ENCODE measurements around the gene MGMT. TPM values are rescaled to one million over a fixed set of nuclear protein-coding genes. Genes with fewer than 3 reads are reported as not detected.

Gene MGMT
- polyA plus RNA-seq, 3 donors = 9.5 to 23.5 (median 17.5) TPM

DNA sequence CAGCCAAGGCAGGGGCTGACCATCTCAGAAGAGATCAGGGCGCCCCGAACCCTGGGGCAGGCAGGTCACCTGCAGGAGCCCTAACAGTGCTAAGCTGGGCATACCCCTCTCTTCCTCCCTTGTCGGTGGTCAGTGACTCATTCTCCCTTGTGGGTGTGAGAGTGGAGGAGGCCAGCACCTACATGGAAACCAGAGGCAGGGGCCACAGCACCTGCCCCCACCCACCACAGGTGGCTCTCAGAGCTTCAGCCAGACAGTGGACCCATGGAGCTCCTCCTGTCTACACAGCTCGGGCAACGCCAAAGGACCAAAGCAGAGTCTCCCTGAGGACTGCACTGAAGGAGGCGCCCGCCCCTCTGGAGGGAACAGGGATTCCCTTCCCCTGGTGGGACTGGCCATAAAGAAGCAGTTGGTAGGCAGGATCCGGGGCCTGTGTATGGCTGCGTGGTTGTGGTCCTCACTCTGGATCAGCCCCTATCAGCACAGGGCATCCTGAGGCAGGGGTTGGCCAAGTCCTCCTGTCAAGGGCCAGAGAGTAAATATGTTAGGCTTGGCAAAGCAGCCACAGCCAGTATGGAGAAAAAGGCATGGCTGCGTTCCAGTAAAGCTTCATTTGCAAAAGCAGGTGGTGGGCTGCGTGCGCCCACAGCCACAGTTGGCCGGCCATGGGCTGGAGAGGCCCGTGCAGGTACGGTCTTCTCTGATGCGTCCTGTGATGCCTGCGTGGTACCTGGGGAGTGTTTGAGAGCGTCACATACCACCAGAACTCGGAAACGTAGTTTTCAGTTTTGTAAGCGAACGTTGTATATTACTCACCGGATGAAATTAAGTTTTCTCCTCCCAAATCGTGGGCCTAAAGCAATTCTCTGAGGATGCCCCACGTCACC lies 298.9 kb downstream of the MGMT start:
- Histone ChIP-seq H3K36me3 (replicated peaks in 1 of 2; ENCODE audit: control insufficient read depth in 1 of 2, insufficient read depth in 2 of 2, low read length in 2 of 2) (no peaks in the 10 kb centered on the region), H3K79me2 (ENCODE audit: insufficient read depth, low read length) (no peaks in the 10 kb centered on the region), H3K27me3 (ENCODE audit: control insufficient read depth in 2 of 2, insufficient read depth in 2 of 2, low read length in 2 of 2) (no peaks in the 10 kb centered on the region), H3K4me3 (replicated peaks in 1 of 3; ENCODE audit: low read depth in 2 of 3, low read length in 3 of 3) (no peak overlapping the region), H3K27ac (ENCODE audit: low read depth in 1 of 2, low read length in 2 of 2) (no peak overlapping the region), H3K4me2 (replicated peaks; ENCODE audit: extremely low read depth, low read length, poor library complexity, severe bottlenecking) (no peak overlapping the region), H3K9me3 (replicated peaks in 1 of 2; ENCODE audit: control insufficient read depth in 1 of 2, insufficient read depth in 1 of 2, low read length in 2 of 2) (no peaks in the 10 kb centered on the region), H2AFZ (ENCODE audit: insufficient read depth, low read depth, low read length, poor library complexity, severe bottlenecking) (no peak overlapping the region), H3K9ac (ENCODE audit: insufficient read depth, low read length, poor library complexity, severe bottlenecking) (no peak overlapping the region), H3K4me1 (ENCODE audit: control insufficient read depth in 1 of 2, insufficient read depth in 2 of 2, low read length in 2 of 2) (no peaks in the 10 kb centered on the region), H4K20me1 (ENCODE audit: insufficient read depth, low read length) (no peaks in the 10 kb centered on the region)
- Mint-ChIP-seq H3K4me3 (no peak overlapping the region), H3K27me3 (ENCODE audit: low read depth in 3 of 3) (peaks cover 0 to 2% (median 0%) of the 10 kb centered on the region in 3 donors), H3K9me3 (peaks cover 0 to 1% (median 0%) of the 10 kb centered on the region in 7 donors), H3K4me1 (peaks cover 8% of the 10 kb centered on the region), H3K27ac (no peak overlapping the region), H3K36me3 (peaks cover 2 to 6% of the 10 kb centered on the region in 2 donors)
- intact Hi-C loops (cut with micrococcal nuclease) = no loop called here
- WGBS (ENCODE audit: insufficient coverage) = 98% methylated on average over 21 of the region's 25 CpGs
- no peak for DNase-seq
- TF ChIP-seq, protein P1, sequence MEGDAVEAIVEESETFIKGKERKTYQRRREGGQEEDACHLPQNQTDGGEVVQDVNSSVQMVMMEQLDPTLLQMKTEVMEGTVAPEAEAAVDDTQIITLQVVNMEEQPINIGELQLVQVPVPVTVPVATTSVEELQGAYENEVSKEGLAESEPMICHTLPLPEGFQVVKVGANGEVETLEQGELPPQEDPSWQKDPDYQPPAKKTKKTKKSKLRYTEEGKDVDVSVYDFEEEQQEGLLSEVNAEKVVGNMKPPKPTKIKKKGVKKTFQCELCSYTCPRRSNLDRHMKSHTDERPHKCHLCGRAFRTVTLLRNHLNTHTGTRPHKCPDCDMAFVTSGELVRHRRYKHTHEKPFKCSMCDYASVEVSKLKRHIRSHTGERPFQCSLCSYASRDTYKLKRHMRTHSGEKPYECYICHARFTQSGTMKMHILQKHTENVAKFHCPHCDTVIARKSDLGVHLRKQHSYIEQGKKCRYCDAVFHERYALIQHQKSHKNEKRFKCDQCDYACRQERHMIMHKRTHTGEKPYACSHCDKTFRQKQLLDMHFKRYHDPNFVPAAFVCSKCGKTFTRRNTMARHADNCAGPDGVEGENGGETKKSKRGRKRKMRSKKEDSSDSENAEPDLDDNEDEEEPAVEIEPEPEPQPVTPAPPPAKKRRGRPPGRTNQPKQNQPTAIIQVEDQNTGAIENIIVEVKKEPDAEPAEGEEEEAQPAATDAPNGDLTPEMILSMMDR (IDR thresholded peaks at IDR 0.05) = no peak

DNA sequence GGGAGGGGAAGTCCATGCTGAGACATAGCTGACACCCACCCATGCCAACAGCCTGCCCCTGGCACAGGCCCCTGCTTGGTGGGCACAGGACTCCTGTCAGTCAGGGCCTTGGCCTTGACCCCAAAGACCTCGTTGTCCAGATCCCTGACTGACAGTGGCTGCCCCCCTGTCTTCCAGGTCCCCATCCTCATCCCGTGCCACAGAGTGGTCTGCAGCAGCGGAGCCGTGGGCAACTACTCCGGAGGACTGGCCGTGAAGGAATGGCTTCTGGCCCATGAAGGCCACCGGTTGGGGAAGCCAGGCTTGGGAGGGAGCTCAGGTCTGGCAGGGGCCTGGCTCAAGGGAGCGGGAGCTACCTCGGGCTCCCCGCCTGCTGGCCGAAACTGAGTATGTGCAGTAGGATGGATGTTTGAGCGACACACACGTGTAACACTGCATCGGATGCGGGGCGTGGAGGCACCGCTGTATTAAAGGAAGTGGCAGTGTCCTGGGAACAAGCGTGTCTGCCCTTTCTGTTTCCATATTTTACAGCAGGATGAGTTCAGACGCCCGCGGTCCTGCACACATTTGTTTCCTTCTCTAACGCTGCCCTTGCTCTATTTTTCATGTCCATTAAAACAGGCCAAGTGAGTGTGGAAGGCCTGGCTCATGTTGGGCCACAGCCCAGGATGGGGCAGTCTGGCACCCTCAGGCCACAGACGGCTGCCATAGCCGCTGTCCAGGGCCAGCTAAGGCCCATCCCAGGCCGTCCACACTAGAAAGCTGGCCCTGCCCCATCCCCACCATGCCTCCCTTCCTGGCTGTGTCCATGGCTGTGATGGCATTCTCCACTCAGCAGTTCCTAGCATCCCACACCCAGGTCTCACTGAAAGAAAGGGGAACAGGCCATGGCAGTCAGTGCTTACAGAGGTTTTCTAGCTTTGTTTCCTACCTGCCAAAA lies 299.8 kb downstream of the MGMT start:
- Histone ChIP-seq H4K20me1 (ENCODE audit: insufficient read depth, low read length) (no peaks in the 10 kb centered on the region), H3K9ac (ENCODE audit: insufficient read depth, low read length, poor library complexity, severe bottlenecking) (no peak overlapping the region), H3K4me3 (replicated peaks in 1 of 3; ENCODE audit: low read depth in 2 of 3, low read length in 3 of 3) (no peak overlapping the region), H3K79me2 (ENCODE audit: insufficient read depth, low read length) (no peaks in the 10 kb centered on the region), H3K36me3 (replicated peaks in 1 of 2; ENCODE audit: control insufficient read depth in 1 of 2, insufficient read depth in 2 of 2, low read length in 2 of 2) (no peaks in the 10 kb centered on the region), H3K4me1 (ENCODE audit: control insufficient read depth in 1 of 2, insufficient read depth in 2 of 2, low read length in 2 of 2) (no peaks in the 10 kb centered on the region), H3K4me2 (replicated peaks; ENCODE audit: extremely low read depth, low read length, poor library complexity, severe bottlenecking) (no peak overlapping the region), H3K9me3 (replicated peaks in 1 of 2; ENCODE audit: control insufficient read depth in 1 of 2, insufficient read depth in 1 of 2, low read length in 2 of 2) (no peaks in the 10 kb centered on the region), H2AFZ (ENCODE audit: insufficient read depth, low read depth, low read length, poor library complexity, severe bottlenecking) (no peak overlapping the region), H3K27me3 (ENCODE audit: control insufficient read depth in 2 of 2, insufficient read depth in 2 of 2, low read length in 2 of 2) (no peaks in the 10 kb centered on the region), H3K27ac (ENCODE audit: low read depth in 1 of 2, low read length in 2 of 2) (no peak overlapping the region)
- Mint-ChIP-seq H3K27ac (no peak overlapping the region), H3K9me3 (peaks cover 0 to 1% (median 0%) of the 10 kb centered on the region in 7 donors), H3K27me3 (ENCODE audit: low read depth in 3 of 3) (peaks cover 0 to 2% (median 0%) of the 10 kb centered on the region in 3 donors), H3K36me3 (peaks cover 2% of the 10 kb centered on the region in 2 donors), H3K4me1 (peaks cover 8% of the 10 kb centered on the region), H3K4me3 (no peak overlapping the region)
- no peak for DNase-seq
- TF ChIP-seq, protein P1 (IDR thresholded peaks at IDR 0.05) = no peak
- intact Hi-C loops (cut with micrococcal nuclease) = no loop called here
- WGBS (ENCODE audit: insufficient coverage) = 97% methylated on average over 22 of the region's 25 CpGs

All from CD14-positive monocyte (primary cell).